OCI-LY7 (cell line): ENCODE measurements around the gene ASIC2. TPM values are rescaled to one million over a fixed set of nuclear protein-coding genes. Genes with fewer than 3 reads are reported as not detected.

Experiments
- BruUV-seq: library from RNA; stranded (reverse); fragments of 400-500 nt; replicated peaks from 2 replicates; lab custom pipeline; 2021; lab: Mats Ljungman, UMichigan
- CTCF ChIA-PET: fragments of 300-600 bp; sonication (Branson Sonifier 250); formaldehyde crosslinking; loops from one replicate; lab custom pipeline; 2022; ENCODE audit warnings: antibody characterized with exemption; ENCODE audit not compliant: unreplicated experiment; lab: Charles Lee
- POLR2A ChIA-PET: fragments of 300-600 bp; sonication (Branson Sonifier 250); formaldehyde crosslinking; loops from one replicate; lab custom pipeline; 2022; ENCODE audit warnings: antibody characterized with exemption; lab: Charles Lee
- DNase-seq: peaks from one replicate; pipeline ENCODE4 v3.0.0-alpha.2; 2015; ENCODE audit warnings: low spot score
- H2AFZ ChIP-seq: fragments of 200-600 bp; sonication (generic), shearing (Covaris generic); 2 replicates; pipeline ENCODE4 v1.6.1; 2014; ENCODE audit warnings: mild to moderate bottlenecking, antibody characterized with exemption, low read length, moderate library complexity
- H3K27ac ChIP-seq: fragments of 200-600 bp; sonication (generic); 2 replicates; pipeline ENCODE4 v1.5.1; 2014; ENCODE audit warnings: mixed run types, low read depth, mild to moderate bottlenecking, moderate library complexity, low read length, inconsistent platforms; ENCODE audit not compliant: poor library complexity, severe bottlenecking
- H3K36me3 ChIP-seq: fragments of 200-600 bp; sonication (generic); 2 replicates; pipeline ENCODE4 v1.6.1; 2014; ENCODE audit warnings: mild to moderate bottlenecking, antibody characterized with exemption, low read length, moderate library complexity, mixed read lengths; ENCODE audit not compliant: insufficient read depth
- H3K4me1 ChIP-seq: fragments of 200-600 bp; sonication (generic); 2 replicates; pipeline ENCODE4 v1.5.1; 2014; ENCODE audit warnings: mild to moderate bottlenecking, low read length; ENCODE audit not compliant: insufficient read depth, poor library complexity, severe bottlenecking
- H3K4me2 ChIP-seq: fragments of 200-600 bp; sonication (generic); 2 replicates; pipeline ENCODE4 v1.6.1; 2014; ENCODE audit warnings: mild to moderate bottlenecking, low read length
- H3K4me3 ChIP-seq: fragments of 200-600 bp; sonication (generic); 2 replicates; pipeline ENCODE4 v1.5.1; 2014; ENCODE audit warnings: mild to moderate bottlenecking, low read depth, low read length; ENCODE audit not compliant: poor library complexity, severe bottlenecking
- H3K79me2 ChIP-seq: fragments of 200-600 bp; sonication (generic); 2 replicates; pipeline ENCODE4 v1.6.1; 2016; ENCODE audit warnings: low read depth, mild to moderate bottlenecking, low read length, moderate library complexity, mixed read lengths; ENCODE audit not compliant: insufficient read depth
- H3K9me2 ChIP-seq: fragments of 200-600 bp; sonication (generic); 2 replicates; pipeline ENCODE4 v1.6.1; 2016; ENCODE audit warnings: mild to moderate bottlenecking, low read length, mixed read lengths; ENCODE audit not compliant: insufficient read depth
- H3K9me3 ChIP-seq: fragments of 200-600 bp; sonication (generic); 2 replicates; pipeline ENCODE4 v1.6.1; 2014; ENCODE audit warnings: mild to moderate bottlenecking, mixed run types, low read length, mixed read lengths
- H4K20me1 ChIP-seq: fragments of 200-600 bp; sonication (generic); 2 replicates; pipeline ENCODE4 v1.6.1; 2014; ENCODE audit warnings: mild to moderate bottlenecking, antibody characterized with exemption, low read length, moderate library complexity, mixed read lengths; ENCODE audit not compliant: insufficient read depth
- EZH2phosphoT487 ChIP-seq: fragments of 200-600 bp; sonication (generic); IDR thresholded peaks from 2 replicates; pipeline ENCODE4 v1.6.1; 2018; ENCODE audit warnings: low read depth, borderline replicate concordance, mild to moderate bottlenecking, mixed run types, antibody characterized with exemption, low read length, moderate library complexity, mixed read lengths
- intact Hi-C: fragments of 100-400 bp; cut with micrococcal nuclease; formaldehyde crosslinking; loops from one replicate; pipeline ENCODE4 v1.10.0; 2022; ENCODE audit not compliant: unreplicated experiment
- total RNA-seq, 2 experiments: library from RNA; depleted of rRNA in 1 of 2; stranded (reverse); fragments of >200 nt in 1 of 2; shearing (Covaris generic) in 1 of 2; gene quantifications; 2 replicates each; pipeline ENCODE4 v1.2.3, GENCODE V29; 2014 to 2022
- TF ChIP-seq, protein P1 (sequence below): fragments of 200-600 bp; sonication (generic); conservative IDR thresholded peaks from 2 replicates; pipeline ENCODE4 v1.5.1; 2014; ENCODE audit warnings: mild to moderate bottlenecking, antibody characterized with exemption, low read length, moderate library complexity, mixed read lengths

ASIC2 gene
- total RNA-seq, 2 experiments from 2014 or later: not detected

DNA sequence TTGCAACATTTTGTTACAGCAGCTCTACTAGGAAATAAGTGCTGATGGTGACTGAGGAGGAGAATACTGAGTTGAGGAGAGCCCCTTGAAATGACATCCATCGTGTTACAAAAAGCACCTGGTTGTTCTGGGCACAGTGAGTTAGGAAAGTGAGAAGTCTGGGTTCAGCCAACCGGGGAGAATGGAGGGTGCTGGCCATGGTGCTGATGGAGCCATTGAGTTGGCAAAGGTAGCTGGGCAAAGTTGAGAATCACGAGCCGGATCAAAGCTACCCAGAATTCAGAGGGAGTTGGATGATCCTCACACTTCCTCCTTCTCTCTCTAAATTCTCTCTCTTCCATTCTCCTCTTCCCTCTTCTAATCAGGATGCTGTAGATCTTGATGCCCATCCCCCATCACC lies 35.0 kb upstream of the ASIC2 start:
- ChIA-PET POLR2A (no interaction called here), CTCF (no interaction called here)
- Histone ChIP-seq H3K36me3 (no peaks in the 10 kb centered on the region), H3K9me3 (no peaks in the 10 kb centered on the region), H2AFZ (no peak overlapping the region), H4K20me1 (no peaks in the 10 kb centered on the region), H3K4me3 (no peak overlapping the region), H3K27ac (no peak overlapping the region), H3K4me2 (no peak overlapping the region), H3K4me1 (no peaks in the 10 kb centered on the region), H3K79me2 (no peaks in the 10 kb centered on the region), H3K9me2 (no peaks in the 10 kb centered on the region)
- intact Hi-C loops: no loop called here
- BruUV-seq: no TSS peak
- DNase-seq: no peak
- no peak for TF ChIP-seq EZH2phosphoT487
- TF ChIP-seq, protein P1, sequence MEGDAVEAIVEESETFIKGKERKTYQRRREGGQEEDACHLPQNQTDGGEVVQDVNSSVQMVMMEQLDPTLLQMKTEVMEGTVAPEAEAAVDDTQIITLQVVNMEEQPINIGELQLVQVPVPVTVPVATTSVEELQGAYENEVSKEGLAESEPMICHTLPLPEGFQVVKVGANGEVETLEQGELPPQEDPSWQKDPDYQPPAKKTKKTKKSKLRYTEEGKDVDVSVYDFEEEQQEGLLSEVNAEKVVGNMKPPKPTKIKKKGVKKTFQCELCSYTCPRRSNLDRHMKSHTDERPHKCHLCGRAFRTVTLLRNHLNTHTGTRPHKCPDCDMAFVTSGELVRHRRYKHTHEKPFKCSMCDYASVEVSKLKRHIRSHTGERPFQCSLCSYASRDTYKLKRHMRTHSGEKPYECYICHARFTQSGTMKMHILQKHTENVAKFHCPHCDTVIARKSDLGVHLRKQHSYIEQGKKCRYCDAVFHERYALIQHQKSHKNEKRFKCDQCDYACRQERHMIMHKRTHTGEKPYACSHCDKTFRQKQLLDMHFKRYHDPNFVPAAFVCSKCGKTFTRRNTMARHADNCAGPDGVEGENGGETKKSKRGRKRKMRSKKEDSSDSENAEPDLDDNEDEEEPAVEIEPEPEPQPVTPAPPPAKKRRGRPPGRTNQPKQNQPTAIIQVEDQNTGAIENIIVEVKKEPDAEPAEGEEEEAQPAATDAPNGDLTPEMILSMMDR: no peak

DNA sequence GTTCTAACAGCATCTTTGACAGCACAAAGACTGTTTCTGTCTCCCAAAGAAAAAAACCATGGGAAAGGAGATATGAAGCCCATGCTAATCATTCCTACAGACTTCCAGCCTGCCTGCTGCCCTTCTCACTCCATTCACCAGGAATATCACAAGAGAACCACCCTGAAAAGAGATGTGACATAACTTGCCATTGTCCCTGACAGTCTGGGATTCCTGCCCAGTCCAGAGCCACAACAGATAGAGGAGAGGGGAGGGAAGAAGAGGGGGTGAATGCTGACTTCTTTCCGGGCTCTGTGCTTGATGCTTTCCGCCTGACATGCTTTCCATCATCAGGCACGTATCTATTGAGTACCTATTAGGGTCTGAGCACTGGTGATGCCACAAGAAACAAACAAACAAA lies 31.6 kb upstream of the ASIC2 start:
- H3K4me2 ChIP-seq: no peak overlapping the region
- TF ChIP-seq, protein P1: no peak
- no peak for TF ChIP-seq EZH2phosphoT487
- CTCF ChIA-PET: no interaction called here
- no peaks in the 10 kb centered on the region for H3K9me3 ChIP-seq
- H2AFZ ChIP-seq: no peak overlapping the region
- no peaks in the 10 kb centered on the region for H4K20me1 ChIP-seq
- H3K79me2 ChIP-seq: no peaks in the 10 kb centered on the region
- H3K4me3 ChIP-seq: no peak overlapping the region
- POLR2A ChIA-PET: no interaction called here
- no TSS peak for BruUV-seq
- H3K4me1 ChIP-seq: no peaks in the 10 kb centered on the region
- H3K9me2 ChIP-seq: no peaks in the 10 kb centered on the region
- no peak overlapping the region for H3K27ac ChIP-seq
- no peaks in the 10 kb centered on the region for H3K36me3 ChIP-seq
- intact Hi-C loops: no loop called here
- DNase-seq: no peak

DNA sequence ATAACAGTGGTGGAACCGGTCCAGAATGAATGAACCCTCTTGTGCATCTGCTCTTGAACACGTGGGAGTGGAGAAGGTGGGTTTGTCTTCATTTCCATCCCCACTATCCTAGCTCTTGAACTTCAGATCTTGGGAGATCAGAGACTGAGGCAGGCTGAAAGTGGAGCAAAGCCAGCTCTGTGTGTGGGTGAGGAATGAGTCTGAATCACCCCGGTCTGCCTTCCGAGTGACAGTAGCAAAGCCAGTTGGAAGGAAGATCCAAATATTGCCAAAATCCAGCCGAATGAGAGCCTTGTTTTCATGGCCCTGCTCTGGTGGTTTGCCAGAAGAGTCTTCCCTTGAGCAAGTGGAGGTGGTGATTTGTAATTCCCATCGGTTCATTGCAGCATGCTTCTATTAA lies 29.0 kb upstream of the ASIC2 start:
- H4K20me1 ChIP-seq: no peaks in the 10 kb centered on the region
- no peak overlapping the region for H3K4me2 ChIP-seq
- H3K9me2 ChIP-seq: no peaks in the 10 kb centered on the region
- POLR2A ChIA-PET: no interaction called here
- no peaks in the 10 kb centered on the region for H3K79me2 ChIP-seq
- H3K4me1 ChIP-seq: no peaks in the 10 kb centered on the region
- H3K4me3 ChIP-seq: no peak overlapping the region
- no peak for DNase-seq
- CTCF ChIA-PET: no interaction called here
- intact Hi-C loops: no loop called here
- H3K36me3 ChIP-seq: no peaks in the 10 kb centered on the region
- BruUV-seq: no TSS peak
- H3K27ac ChIP-seq: no peak overlapping the region
- H2AFZ ChIP-seq: no peak overlapping the region
- H3K9me3 ChIP-seq: no peaks in the 10 kb centered on the region
- no peak for TF ChIP-seq EZH2phosphoT487
- TF ChIP-seq, protein P1: no peak
